Measurements from ENCODE around the gene HTRA3.

DNA sequence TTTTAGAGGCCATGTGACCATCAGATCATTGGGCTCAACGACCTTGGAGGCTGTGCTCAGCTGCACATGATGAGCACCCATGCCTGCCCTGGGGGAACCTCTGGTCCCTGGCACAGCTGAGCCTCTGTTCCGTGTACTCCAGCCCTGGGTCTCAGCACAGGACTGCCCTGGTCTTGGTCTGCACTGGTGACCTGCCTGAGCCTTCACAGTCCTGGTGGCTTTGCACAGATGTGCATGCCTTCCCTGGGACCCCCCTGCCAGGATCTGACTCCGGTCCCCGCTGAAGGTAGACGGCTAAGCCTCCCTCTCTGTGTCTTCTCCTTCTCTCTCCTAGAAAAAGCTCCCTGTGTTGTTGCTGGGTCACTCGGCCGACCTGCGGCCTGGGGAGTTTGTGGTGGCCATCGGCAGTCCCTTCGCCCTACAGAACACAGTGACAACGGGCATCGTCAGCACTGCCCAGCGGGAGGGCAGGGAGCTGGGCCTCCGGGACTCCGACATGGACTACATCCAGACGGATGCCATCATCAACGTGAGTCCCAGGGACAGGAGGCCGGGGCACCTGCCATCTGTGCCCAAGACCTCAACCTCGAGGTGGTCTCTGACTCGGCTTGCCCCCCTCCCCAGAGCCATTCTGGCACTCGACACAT lies 21.6 kb downstream of the HTRA3 start:
- TF ChIP-seq, protein P1, sequence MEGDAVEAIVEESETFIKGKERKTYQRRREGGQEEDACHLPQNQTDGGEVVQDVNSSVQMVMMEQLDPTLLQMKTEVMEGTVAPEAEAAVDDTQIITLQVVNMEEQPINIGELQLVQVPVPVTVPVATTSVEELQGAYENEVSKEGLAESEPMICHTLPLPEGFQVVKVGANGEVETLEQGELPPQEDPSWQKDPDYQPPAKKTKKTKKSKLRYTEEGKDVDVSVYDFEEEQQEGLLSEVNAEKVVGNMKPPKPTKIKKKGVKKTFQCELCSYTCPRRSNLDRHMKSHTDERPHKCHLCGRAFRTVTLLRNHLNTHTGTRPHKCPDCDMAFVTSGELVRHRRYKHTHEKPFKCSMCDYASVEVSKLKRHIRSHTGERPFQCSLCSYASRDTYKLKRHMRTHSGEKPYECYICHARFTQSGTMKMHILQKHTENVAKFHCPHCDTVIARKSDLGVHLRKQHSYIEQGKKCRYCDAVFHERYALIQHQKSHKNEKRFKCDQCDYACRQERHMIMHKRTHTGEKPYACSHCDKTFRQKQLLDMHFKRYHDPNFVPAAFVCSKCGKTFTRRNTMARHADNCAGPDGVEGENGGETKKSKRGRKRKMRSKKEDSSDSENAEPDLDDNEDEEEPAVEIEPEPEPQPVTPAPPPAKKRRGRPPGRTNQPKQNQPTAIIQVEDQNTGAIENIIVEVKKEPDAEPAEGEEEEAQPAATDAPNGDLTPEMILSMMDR (IDR thresholded peaks at IDR 0.05; ENCODE audit: poor library complexity): no peak
- no peak for TF ChIP-seq EZH2phosphoT487 (IDR thresholded peaks at IDR 0.05; ENCODE audit: low read depth, severe bottlenecking, unreplicated experiment)

Data from hepatocyte (in vitro differentiated cells).